ENCODE measurements around the gene DNM1L.
"Not testable (repeated sequence)": the region's sequence is repeated elsewhere in the genome, so short reads cannot be mapped to it uniquely, and the experiment has no call there.

The DNM1L gene

DNA sequence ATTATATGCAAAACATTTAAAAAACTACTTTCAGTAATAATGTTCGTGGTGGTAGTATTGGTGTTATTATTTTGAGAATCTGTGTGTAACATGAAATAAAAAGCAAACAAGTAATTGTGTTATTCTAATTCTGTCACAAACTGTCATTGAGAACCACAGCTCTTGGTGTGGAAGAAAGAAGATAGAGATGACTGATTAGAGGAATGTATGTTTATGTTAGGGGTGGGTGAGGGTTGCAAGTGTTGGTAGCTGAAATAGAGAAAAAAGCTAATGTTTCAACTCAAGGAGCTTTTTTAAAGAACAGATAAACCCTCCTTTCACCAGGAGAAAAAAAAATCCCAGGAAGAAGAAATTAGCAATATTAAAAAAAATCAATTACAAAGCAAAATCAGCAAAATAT is 18.3 kb downstream of the DNM1L start:
- no peaks in the 10 kb centered on the region for H3K27me3 ChIP-seq (replicated peaks)
- no peak overlapping the region for H3K4me3 ChIP-seq (ENCODE audit: low read depth, low read length)
- in situ Hi-C loops (cut with HindIII; ENCODE audit: low pct_ligation_motif_present, low sequenced_read_pairs): no loop called here
- no peak for DNase-seq
- H3K27ac ChIP-seq: no peak overlapping the region
- TF ChIP-seq, protein P1, sequence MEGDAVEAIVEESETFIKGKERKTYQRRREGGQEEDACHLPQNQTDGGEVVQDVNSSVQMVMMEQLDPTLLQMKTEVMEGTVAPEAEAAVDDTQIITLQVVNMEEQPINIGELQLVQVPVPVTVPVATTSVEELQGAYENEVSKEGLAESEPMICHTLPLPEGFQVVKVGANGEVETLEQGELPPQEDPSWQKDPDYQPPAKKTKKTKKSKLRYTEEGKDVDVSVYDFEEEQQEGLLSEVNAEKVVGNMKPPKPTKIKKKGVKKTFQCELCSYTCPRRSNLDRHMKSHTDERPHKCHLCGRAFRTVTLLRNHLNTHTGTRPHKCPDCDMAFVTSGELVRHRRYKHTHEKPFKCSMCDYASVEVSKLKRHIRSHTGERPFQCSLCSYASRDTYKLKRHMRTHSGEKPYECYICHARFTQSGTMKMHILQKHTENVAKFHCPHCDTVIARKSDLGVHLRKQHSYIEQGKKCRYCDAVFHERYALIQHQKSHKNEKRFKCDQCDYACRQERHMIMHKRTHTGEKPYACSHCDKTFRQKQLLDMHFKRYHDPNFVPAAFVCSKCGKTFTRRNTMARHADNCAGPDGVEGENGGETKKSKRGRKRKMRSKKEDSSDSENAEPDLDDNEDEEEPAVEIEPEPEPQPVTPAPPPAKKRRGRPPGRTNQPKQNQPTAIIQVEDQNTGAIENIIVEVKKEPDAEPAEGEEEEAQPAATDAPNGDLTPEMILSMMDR (IDR thresholded peaks at IDR 0.05; ENCODE audit: low read depth, low read length, missing control alignments): no peak
- no peaks in the 10 kb centered on the region for H3K36me3 ChIP-seq (replicated peaks)

DNA sequence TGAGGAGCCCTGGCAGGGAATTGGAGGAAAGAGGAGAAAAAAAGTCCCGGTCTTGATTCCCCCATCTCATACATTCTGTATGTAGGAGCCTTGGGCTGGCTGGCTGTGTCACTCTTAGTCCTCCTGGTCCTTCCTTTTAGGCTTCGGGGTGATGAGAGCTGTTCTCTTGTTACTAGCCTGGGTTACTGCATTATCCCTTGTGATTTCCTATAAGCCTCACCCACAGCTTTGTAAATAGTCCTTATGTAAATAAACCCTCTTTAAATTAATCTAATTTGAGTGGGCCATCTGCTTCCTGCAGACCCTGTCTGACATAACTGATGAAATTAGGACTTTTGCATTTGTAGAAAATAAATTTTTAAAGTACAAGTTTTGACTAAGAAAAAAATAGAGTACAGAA is 19.2 kb downstream of the DNM1L start:
- in situ Hi-C loops (cut with HindIII; ENCODE audit: low pct_ligation_motif_present, low sequenced_read_pairs): no loop called here
- H3K27ac ChIP-seq: no peak overlapping the region
- TF ChIP-seq, protein P1 (IDR thresholded peaks at IDR 0.05; ENCODE audit: low read depth, low read length, missing control alignments): no peak
- no peak overlapping the region for H3K4me3 ChIP-seq (ENCODE audit: low read depth, low read length)
- no peaks in the 10 kb centered on the region for H3K27me3 ChIP-seq (replicated peaks)
- H3K36me3 ChIP-seq (replicated peaks): no peaks in the 10 kb centered on the region
- DNase-seq: no peak

DNA sequence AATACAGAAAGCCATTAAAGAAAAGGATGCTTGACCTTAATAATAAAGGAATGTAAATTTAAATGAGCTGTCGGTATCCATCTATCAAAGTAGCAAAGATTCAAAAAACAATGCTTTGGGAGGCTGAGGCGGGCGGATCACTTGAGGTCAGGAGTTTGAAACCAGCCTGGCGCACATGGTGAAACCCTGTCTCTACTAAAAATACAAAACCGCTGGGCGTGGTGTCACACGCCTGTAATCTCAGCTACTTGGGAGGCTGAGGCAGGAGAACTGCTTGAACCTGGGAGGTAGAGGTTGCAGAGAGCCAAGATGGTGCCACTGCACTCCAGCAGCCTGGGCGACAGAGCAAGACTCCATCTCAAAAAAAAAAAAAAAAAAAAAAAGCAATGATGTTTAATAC is 20.3 kb downstream of the DNM1L start:
- H3K27me3 ChIP-seq (replicated peaks); H3K27ac ChIP-seq; in situ Hi-C loops (cut with HindIII; ENCODE audit: low pct_ligation_motif_present, low sequenced_read_pairs); DNase-seq; H3K36me3 ChIP-seq (replicated peaks); H3K4me3 ChIP-seq (ENCODE audit: low read depth, low read length): not testable (repeated sequence)

DNA sequence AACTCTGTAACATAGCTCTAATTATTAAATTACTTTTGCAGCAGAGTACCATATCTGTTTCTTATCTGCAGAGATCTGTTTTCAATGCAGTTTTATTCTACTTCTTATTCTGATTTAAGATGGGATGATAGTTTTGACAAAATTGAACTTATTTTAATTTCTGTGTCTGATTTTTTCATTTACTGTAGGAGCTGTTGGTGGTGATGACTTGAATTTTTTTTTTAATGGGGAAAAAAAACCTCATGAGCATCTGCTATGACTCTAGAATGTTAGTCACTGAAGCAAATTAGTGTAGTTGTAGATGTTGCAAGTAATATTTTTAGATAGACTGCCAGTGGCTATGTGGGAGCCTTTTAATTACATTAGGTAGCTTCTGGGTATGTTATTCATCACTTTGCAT is 23.4 kb downstream of the DNM1L start:
- in situ Hi-C loops (cut with HindIII; ENCODE audit: low pct_ligation_motif_present, low sequenced_read_pairs): no loop called here
- H3K27me3 ChIP-seq (replicated peaks): no peaks in the 10 kb centered on the region
- DNase-seq: no peak
- TF ChIP-seq, protein P1 (IDR thresholded peaks at IDR 0.05; ENCODE audit: low read depth, low read length, missing control alignments): no peak
- H3K36me3 ChIP-seq (replicated peaks): peaks cover 4% of the 10 kb centered on the region
- H3K27ac ChIP-seq: no peak overlapping the region
- H3K4me3 ChIP-seq (ENCODE audit: low read depth, low read length): no peak overlapping the region

DNA sequence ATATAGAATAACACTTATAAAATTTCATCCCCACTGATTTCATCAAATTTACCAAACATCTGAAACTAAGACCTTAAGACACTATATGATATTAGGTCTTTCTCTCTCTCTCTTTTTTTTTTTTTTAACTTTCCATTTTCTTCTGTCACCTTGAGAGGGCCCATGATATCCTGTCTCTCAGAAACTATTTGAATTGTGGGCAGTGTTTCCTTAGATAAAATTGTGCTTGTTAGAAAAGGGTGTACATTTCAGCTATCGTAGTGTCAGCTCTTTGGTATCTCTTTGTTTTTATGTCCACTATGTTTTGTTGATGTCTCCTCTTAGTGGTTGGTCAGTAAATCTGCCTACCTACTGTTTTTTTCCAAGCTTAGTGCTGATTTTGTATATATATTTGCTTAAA is 23.8 kb downstream of the DNM1L start:
- no peak for DNase-seq
- TF ChIP-seq, protein P1 (IDR thresholded peaks at IDR 0.05; ENCODE audit: low read depth, low read length, missing control alignments): no peak
- Histone ChIP-seq H3K27me3 (replicated peaks) (no peaks in the 10 kb centered on the region), H3K4me3 (ENCODE audit: low read depth, low read length) (no peak overlapping the region), H3K36me3 (replicated peaks) (peaks cover 4% of the 10 kb centered on the region), H3K27ac (no peak overlapping the region)
- in situ Hi-C loops (cut with HindIII; ENCODE audit: low pct_ligation_motif_present, low sequenced_read_pairs): no loop called here

DNA sequence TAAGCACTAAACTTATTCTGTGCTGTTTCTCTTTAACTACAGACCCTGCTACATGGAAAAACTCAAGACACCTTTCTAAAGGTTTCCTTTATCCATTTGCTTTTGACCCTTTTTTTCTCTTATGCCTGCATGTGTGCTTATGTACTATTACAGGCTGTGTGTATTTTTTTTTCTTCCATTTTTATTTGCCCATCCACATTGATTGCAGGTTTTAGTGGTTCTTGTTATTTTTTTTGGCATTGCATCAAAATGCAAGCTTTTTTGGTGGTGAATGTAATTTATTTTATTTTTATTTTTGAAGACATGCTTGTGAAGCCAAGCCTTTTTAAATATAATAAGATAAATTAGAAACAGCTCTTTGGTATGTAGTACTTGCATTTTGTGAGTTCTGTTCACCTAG is 26.7 kb downstream of the DNM1L start:
- H3K27me3 ChIP-seq (replicated peaks): no peaks in the 10 kb centered on the region
- H3K4me3 ChIP-seq (ENCODE audit: low read depth, low read length): no peak overlapping the region
- in situ Hi-C loops (cut with HindIII; ENCODE audit: low pct_ligation_motif_present, low sequenced_read_pairs): no loop called here
- H3K36me3 ChIP-seq (replicated peaks): peaks cover 5% of the 10 kb centered on the region
- H3K27ac ChIP-seq: no peak overlapping the region
- DNase-seq: no peak
- TF ChIP-seq, protein P1 (IDR thresholded peaks at IDR 0.05; ENCODE audit: low read depth, low read length, missing control alignments): no peak
